IPS-11a (cell line): Measurements from ENCODE around the gene CCDC70.

Experiments
- H3K4me3 ChIP-seq: one replicate; pipeline ENCODE4 v1.5.1; 2013; ENCODE audit warnings: low read depth, low read length, control low read depth

The CCDC70 gene

GRCh38 chr13:51856998-51857397, 4.8 kb upstream of the CCDC70 start:
- H3K4me3 ChIP-seq, result no peak overlapping the region

GRCh38 chr13:51858433-51859247, 3.1 kb upstream of the CCDC70 start:
- H3K4me3 ChIP-seq, result no peak overlapping the region

- no peak overlapping the region for H3K4me3 ChIP-seq
Measured at GRCh38 chr13:51862957-51863356, 1.2 kb downstream of the CCDC70 start.

- H3K4me3 ChIP-seq, result no peak overlapping the region
Measured at GRCh38 chr13:51865838-51866237, 4.1 kb downstream of the CCDC70 start.

- no peak overlapping the region for H3K4me3 ChIP-seq
Measured at GRCh38 chr13:51867062-51867461, 5.3 kb downstream of the CCDC70 start.

GRCh38 chr13:51869916-51870315, 8.1 kb downstream of the CCDC70 start:
- H3K4me3 ChIP-seq, result no peak overlapping the region

GRCh38 chr13:51870616-51871015, 8.8 kb downstream of the CCDC70 start:
- no peak overlapping the region for H3K4me3 ChIP-seq

GRCh38 chr13:51873117-51873798, 11.5 kb downstream of the CCDC70 start:
- H3K4me3 ChIP-seq, result no peak overlapping the region

GRCh38 chr13:51873837-51874236, 12.1 kb downstream of the CCDC70 start:
- no peak overlapping the region for H3K4me3 ChIP-seq

- no peak overlapping the region for H3K4me3 ChIP-seq
Measured at GRCh38 chr13:51874651-51875050, 12.9 kb downstream of the CCDC70 start.

GRCh38 chr13:51879133-51879532, 17.4 kb downstream of the CCDC70 start:
- H3K4me3 ChIP-seq, result no peak overlapping the region

GRCh38 chr13:51881296-51881695, 19.5 kb downstream of the CCDC70 start:
- no peak overlapping the region for H3K4me3 ChIP-seq

- no peak overlapping the region for H3K4me3 ChIP-seq
Measured at GRCh38 chr13:51882570-51883225, 20.9 kb downstream of the CCDC70 start.

GRCh38 chr13:51883226-51883600, 21.4 kb downstream of the CCDC70 start:
- H3K4me3 ChIP-seq, result no peak overlapping the region

- no peak overlapping the region for H3K4me3 ChIP-seq
Measured at GRCh38 chr13:51885651-51886050, 23.9 kb downstream of the CCDC70 start.

GRCh38 chr13:51887468-51887867, 25.7 kb downstream of the CCDC70 start:
- no peak overlapping the region for H3K4me3 ChIP-seq

- no peak overlapping the region for H3K4me3 ChIP-seq
Measured at GRCh38 chr13:51892657-51893056, 30.9 kb downstream of the CCDC70 start.

- H3K4me3 ChIP-seq, result no peak overlapping the region
Measured at GRCh38 chr13:51894239-51894638, 32.5 kb downstream of the CCDC70 start.

- no peak overlapping the region for H3K4me3 ChIP-seq
Measured at GRCh38 chr13:51895906-51896888, 34.4 kb downstream of the CCDC70 start.

- no peak overlapping the region for H3K4me3 ChIP-seq
Measured at GRCh38 chr13:51900471-51900870, 38.7 kb downstream of the CCDC70 start.

GRCh38 chr13:51902776-51903175, 41.0 kb downstream of the CCDC70 start:
- H3K4me3 ChIP-seq, result no peak overlapping the region
